Stimulated activated CD4-positive, alpha-beta T cell treated with anti-CD3 and anti-CD28 coated beads, Interleukin-12 subunit alpha, Interleukin-12 subunit beta, amount 100 ng/mL, for 4 hours (primary cell): ENCODE measurements around the gene KTN1.
A peak's percentile ranks its signal among the peaks of the same experiment; 100 is the strongest.

Experiments
- DNase-seq: peaks from one replicate; pipeline ENCODE4 v3.0.0-alpha.2; 2020

The KTN1 gene

GRCh38 chr14:55579724-55580469, at the start of gene KTN1:
TSS of gene KTN1 (plus strand) at chr14:55580207. CDS start at chr14:55612049, 31,842 bp downstream.
- peak; percentile 85 for DNase-seq

DNA sequence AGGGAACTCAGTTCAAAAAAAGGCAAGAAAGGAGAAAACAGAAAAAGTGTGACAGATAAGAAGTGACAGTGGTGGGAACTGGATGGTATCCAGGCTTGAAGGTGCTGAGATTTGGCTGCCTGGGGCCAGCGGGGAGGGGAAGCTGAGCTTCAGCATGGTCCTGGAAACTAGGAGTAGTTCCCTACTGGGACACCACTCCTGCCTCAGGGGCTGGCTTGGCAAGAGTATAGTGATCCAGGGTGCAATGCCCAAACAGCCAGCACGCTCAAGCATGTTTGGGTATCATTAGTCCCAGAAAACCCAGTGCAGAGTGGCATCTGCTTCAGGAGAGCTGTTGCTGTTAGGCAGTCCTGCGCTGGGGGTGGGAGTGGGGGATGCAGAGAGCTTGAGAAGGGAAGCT, 49.5 kb upstream of the KTN1 start:
- DNase-seq: no peak

GRCh38 chr14:55532645-55533344, 47.2 kb upstream of the KTN1 start:
- DNase-seq: no peak

DNA sequence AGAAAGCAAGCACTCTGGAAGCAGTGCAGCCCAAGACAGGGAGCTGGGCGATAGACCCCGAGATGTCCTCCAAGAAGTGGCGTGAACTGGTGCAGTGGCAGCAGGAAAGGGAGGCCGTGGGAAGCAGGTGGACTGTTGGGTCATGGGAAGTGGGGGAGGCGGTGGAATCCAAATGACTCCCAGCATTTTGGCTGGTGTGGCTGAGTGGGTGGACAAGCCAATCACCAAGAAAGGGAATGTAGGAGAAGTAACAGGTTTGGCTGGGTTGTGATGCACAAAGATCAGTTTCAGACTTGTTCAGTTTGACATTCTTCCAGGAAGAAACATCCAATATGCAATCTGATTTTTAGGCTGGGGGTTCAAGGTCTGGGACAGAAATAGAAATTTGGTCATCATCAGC, 46.0 kb upstream of the KTN1 start:
- no peak for DNase-seq

- DNase-seq: no peak
Measured at GRCh38 chr14:55535516-55536203, 44.3 kb upstream of the KTN1 start.

DNA sequence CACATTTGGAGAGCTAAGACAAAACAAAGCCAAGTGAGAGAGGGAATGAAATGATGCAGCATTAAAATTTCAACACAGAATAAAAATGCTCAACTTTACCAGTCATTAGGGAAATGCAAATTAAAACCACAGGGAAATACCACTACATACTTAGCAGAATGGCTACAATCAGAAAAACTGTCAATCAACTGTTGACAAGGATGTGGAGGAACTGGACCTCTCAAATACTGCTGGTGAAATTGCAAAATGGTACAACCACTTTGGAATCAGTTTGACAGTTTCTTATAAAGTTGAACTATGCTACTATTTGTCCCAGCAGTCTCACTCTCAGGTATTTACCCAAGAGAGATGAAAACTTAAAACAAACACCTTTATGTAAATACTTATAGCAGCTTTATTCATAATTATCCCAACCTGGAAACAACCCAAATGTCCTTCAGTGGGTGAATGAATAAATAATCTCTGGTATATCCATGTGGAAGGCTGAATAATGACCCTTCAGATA, 43.8 kb upstream of the KTN1 start:
- DNase-seq: no peak

- DNase-seq: no peak
Measured at GRCh38 chr14:55537782-55538181, 42.2 kb upstream of the KTN1 start.

GRCh38 chr14:55539975-55540374, 40.0 kb upstream of the KTN1 start:
- DNase-seq: no peak

DNA sequence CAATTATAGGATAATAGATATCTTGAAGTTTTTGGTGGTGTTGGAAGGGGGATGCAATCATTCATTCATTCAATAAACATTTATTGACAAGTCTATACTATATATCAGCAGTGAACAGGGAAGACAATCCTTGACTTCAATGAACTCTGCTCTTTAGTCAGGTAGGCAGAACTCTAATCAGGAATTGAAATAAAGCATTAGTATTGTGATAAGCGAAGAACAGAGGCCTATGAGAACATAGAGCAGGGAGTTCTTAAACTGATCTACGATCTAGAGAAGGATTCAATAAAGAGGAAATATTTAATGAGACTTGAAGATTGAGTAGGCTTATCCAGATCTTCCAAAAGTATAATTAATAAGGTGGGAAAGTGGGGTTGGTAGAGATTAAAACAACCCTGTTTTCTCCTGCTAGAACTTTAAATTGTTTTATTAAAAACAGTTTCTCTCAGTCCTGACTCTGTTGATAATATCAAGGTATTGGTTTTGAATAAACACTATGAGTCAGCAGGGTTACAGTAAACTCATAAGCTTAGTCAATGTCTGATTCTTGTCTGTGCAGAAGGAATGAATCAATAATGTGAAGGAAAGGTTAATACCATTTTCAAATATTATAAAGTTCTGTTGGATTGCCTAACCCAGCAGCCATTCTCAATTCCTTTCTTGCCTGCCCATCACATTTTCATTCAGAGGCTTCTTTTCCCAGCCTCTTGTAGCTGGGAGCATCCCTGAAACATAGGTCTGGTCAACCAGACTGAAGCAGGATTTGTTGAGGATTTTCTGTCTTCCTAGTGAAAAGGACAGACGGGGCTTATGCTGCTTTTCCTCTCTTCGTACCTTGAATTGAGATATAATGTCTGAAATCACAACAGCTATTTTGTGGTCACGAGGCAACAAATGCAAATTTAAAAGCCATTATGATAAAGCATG, 38.9 kb upstream of the KTN1 start:
- no peak for DNase-seq

GRCh38 chr14:55545779-55546178, 34.2 kb upstream of the KTN1 start:
- no peak for DNase-seq

GRCh38 chr14:55546212-55546874, 33.7 kb upstream of the KTN1 start:
- no peak for DNase-seq

DNA sequence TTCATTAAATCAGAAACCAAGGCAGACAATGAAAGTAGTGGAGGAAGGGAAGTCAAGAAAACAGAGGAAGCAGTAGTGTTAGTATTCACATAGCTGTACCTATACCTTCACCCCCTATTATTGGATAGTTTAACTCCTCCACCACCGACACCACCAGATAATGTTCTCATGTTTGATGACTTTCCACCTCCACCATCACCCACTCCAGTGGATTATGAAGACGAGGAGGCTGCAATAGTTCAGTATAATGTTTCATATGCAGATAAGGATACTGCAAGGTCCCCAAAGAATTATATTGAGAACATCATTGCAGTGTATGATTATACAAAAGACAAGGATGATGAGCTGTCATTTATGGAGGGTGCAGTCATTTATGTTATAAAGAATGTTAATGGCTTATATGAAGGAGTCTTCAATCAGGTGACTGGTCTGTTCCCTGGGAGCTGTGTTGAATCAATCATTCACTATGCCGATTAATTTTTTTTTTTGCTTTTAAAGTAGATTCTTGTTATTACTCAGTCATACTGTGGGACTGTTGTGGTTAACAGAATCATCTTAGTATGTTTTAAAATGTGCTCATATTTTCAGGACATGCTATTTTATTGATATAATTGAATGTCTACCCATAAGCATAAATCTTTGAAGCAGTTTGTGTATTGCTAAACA, 32.2 kb upstream of the KTN1 start:
- no peak for DNase-seq

DNA sequence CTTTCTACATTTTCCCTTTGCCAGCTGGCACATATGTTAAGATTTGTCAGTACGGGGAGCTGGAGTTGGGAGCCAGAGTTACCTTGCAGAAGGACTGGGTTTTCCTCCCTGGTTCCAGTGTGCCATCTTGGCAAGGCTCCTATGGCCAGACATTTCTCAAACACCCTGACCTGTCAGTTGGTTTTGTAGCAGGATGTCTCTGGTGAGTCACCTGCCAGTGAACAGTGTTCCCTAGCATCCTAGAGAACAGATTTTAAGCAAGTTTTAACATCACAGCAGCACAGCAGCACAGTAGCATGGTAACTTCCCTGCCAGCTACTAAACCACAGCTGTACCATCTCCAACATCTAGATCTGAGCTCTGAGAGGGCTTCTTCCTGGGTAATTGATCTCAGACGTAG, 26.2 kb upstream of the KTN1 start:
- DNase-seq: no peak

DNA sequence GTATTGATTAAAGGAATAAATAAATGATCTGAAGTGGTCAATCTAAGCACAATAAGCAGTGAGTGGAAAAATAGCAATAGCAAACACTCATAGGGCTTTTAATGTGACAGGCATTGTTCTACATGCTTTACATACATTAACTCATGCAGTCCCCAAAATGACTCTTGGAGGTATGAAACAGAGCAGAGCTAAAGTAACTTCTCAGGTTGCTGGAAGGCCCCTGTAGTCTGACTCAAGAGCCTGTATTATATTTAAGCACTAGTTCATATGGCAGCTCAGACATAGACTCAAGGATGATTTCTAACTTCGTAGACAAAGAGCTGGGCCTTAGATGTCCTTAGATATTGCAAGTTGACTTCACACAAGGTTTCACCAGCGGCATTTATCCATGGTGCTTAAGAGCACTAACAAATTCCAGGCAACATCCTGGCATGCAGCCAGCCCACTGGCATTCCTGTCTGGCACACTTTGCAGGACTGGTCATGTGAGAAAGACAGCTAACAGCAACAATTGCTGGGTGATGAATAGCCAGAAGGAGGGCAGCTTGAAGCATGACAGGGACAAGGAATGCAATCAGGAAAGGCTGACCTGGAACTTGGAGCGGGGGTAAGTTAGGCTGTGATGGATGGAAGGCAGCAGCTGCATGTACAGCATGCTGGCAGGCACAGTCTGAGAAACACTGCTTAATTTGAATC, 22.9 kb upstream of the KTN1 start:
- no peak for DNase-seq

- no peak for DNase-seq
Measured at GRCh38 chr14:55562135-55562534, 17.9 kb upstream of the KTN1 start.

DNA sequence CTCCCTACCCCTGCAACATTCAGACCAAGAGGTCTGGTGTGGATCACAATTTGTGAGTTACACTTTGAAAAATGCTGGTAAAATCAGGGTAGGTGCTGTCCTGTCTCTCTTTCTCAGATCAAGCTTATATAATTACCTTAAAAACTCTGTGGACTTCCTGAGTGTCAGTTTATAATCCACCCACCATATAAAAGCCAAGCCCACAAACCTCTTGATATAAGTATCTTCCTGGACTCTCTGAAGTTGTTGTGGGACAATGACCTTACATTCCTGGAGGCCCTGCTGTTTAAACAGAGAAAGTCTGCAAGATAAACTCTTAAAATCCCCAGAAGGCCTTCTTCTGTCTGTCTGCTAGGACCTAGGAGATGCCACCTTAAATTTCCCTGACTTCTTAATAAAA, 11.4 kb upstream of the KTN1 start:
- DNase-seq: no peak

- no peak for DNase-seq
Measured at GRCh38 chr14:55571125-55571889, 8.7 kb upstream of the KTN1 start.

GRCh38 chr14:55572578-55572977, 7.4 kb upstream of the KTN1 start:
- DNase-seq: no peak

GRCh38 chr14:55574988-55575387, 5.0 kb upstream of the KTN1 start:
- DNase-seq: no peak

DNA sequence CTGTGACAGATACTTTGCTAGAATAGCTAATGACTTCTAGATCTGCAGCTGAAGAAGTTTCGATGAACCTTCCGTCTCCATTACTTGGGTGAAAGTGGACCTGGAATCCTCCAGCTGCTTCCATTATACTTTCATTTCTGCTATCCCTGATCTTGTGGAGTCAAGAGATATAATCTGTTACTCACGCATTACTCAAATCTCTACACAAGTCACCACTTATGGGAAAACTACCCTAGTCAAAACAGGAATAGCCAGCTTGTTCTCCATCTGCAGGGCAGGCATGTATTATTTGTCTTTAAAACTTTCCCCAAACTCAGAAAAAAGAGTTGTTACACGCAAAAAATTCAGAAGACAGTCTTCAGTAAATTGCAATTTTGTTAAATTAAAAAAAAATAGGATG, 2.8 kb upstream of the KTN1 start:
- no peak for DNase-seq
